H9 (cell line): ENCODE measurements around the gene PDE4B. TPM values are rescaled to one million over a fixed set of nuclear protein-coding genes. Genes with fewer than 3 reads are reported as not detected.
A peak's percentile ranks its signal among the peaks of the same experiment; 100 is the strongest.

Experiments
- DNase-seq: peaks from one replicate; pipeline ENCODE4 v3.0.0-alpha.2; 2017
- H2AFZ ChIP-seq: one replicate; pipeline ENCODE4 v1.6.1; 2013; ENCODE audit warnings: mild to moderate bottlenecking, low read length, control low read depth, moderate library complexity
- H2AK5ac ChIP-seq: 2 replicates; pipeline ENCODE4 v1.6.1; 2013; ENCODE audit warnings: low read length, control low read depth, mixed read lengths; ENCODE audit not compliant: insufficient read length
- H2BK120ac ChIP-seq: one replicate; pipeline ENCODE4 v1.6.1; 2013; ENCODE audit warnings: low read depth, mild to moderate bottlenecking, low read length, control low read depth, inconsistent platforms; ENCODE audit not compliant: poor library complexity, severe bottlenecking
- H2BK12ac ChIP-seq: 2 replicates; pipeline ENCODE4 v1.6.1; 2013; ENCODE audit warnings: low read length, control low read depth, mixed read lengths, low read depth; ENCODE audit not compliant: insufficient read length
- H2BK15ac ChIP-seq: 2 replicates; pipeline ENCODE4 v1.6.1; 2013; ENCODE audit warnings: low read depth, low read length, control low read depth
- H2BK20ac ChIP-seq: one replicate; pipeline ENCODE4 v1.6.1; 2013; ENCODE audit warnings: low read depth, mild to moderate bottlenecking, low read length, control low read depth, inconsistent platforms; ENCODE audit not compliant: poor library complexity, severe bottlenecking
- H2BK5ac ChIP-seq: 2 replicates; pipeline ENCODE4 v1.6.1; 2013; ENCODE audit warnings: low read length, control low read depth, mixed read lengths; ENCODE audit not compliant: insufficient read length
- H3K14ac ChIP-seq: 2 replicates; pipeline ENCODE4 v1.6.1; 2013; ENCODE audit warnings: low read length, control low read depth; ENCODE audit not compliant: insufficient read depth
- H3K18ac ChIP-seq: 2 replicates; pipeline ENCODE4 v1.6.1; 2013; ENCODE audit warnings: low read depth, mild to moderate bottlenecking, mixed read lengths, low read length, control low read depth; ENCODE audit not compliant: insufficient read length
- H3K23ac ChIP-seq: 2 replicates; pipeline ENCODE4 v1.6.1; 2013; ENCODE audit warnings: low read length, control low read depth, mixed read lengths, low read depth; ENCODE audit not compliant: insufficient read length
- H3K23me2 ChIP-seq: 2 replicates; pipeline ENCODE4 v1.6.1; 2013; ENCODE audit warnings: low read depth, mild to moderate bottlenecking, mixed read lengths, low read length, control low read depth; ENCODE audit not compliant: insufficient read length, poor library complexity, severe bottlenecking
- H3K27ac ChIP-seq: 2 replicates; pipeline ENCODE4 v1.5.1; 2013; ENCODE audit warnings: low read length, control low read depth, mixed read lengths, low read depth; ENCODE audit not compliant: insufficient read length
- H3K27me3 ChIP-seq: 2 replicates; pipeline ENCODE4 v1.6.1; 2013; ENCODE audit warnings: low read length, control low read depth, inconsistent platforms; ENCODE audit not compliant: insufficient read depth
- H3K4ac ChIP-seq: 2 replicates; pipeline ENCODE4 v1.6.1; 2013; ENCODE audit warnings: low read depth, mild to moderate bottlenecking, control low read depth, inconsistent platforms, low read length, moderate library complexity
- H3K4me1 ChIP-seq: 2 replicates; pipeline ENCODE4 v1.6.1; 2013; ENCODE audit warnings: low read length, control low read depth, inconsistent platforms; ENCODE audit not compliant: insufficient read depth
- H3K4me2 ChIP-seq: 2 replicates; pipeline ENCODE4 v1.6.1; 2013; ENCODE audit warnings: low read length, control low read depth, mixed read lengths; ENCODE audit not compliant: insufficient read length, insufficient read depth
- H3K56ac ChIP-seq: 2 replicates; pipeline ENCODE4 v1.6.1; 2013; ENCODE audit warnings: low read depth, mild to moderate bottlenecking, mixed read lengths, low read length, control low read depth; ENCODE audit not compliant: insufficient read length
- H3K79me1 ChIP-seq: 2 replicates; pipeline ENCODE4 v1.6.1; 2013; ENCODE audit warnings: low read depth, mild to moderate bottlenecking, moderate library complexity, low read length, control low read depth, inconsistent platforms; ENCODE audit not compliant: insufficient read depth, poor library complexity, severe bottlenecking
- H3K79me2 ChIP-seq: 2 replicates; pipeline ENCODE4 v1.6.1; 2013; ENCODE audit warnings: low read length, control low read depth, inconsistent platforms; ENCODE audit not compliant: insufficient read depth
- H3K9ac ChIP-seq: 2 replicates; pipeline ENCODE4 v1.6.1; 2013; ENCODE audit warnings: low read length, control low read depth, mixed read lengths; ENCODE audit not compliant: insufficient read length; ENCODE audit errors: extremely low read depth
- H3K9me3 ChIP-seq: one replicate; pipeline ENCODE4 v1.6.1; 2013; ENCODE audit warnings: low read depth, low read length, inconsistent platforms; ENCODE audit not compliant: control insufficient read depth
- H3T11ph ChIP-seq: one replicate; pipeline ENCODE4 v1.6.1; 2013; ENCODE audit warnings: mild to moderate bottlenecking, low read length, control low read depth, inconsistent platforms
- H4K20me1 ChIP-seq: one replicate; pipeline ENCODE4 v1.6.1; 2013; ENCODE audit not compliant: control insufficient read depth, insufficient read length, insufficient read depth
- H4K5ac ChIP-seq: 2 replicates; pipeline ENCODE4 v1.6.1; 2013; ENCODE audit warnings: low read depth, mild to moderate bottlenecking, mixed read lengths, low read length, control low read depth; ENCODE audit not compliant: insufficient read length
- H4K8ac ChIP-seq: replicated peaks from 2 replicates; pipeline ENCODE4 v1.6.1; 2013; ENCODE audit warnings: low read length, control low read depth, mixed read lengths, low read depth; ENCODE audit not compliant: insufficient read length
- H4K91ac ChIP-seq: 2 replicates; pipeline ENCODE4 v1.6.1; 2013; ENCODE audit warnings: low read depth, mild to moderate bottlenecking, moderate library complexity, mixed read lengths, low read length, control low read depth; ENCODE audit not compliant: insufficient read length
- H3K27ac Mint-ChIP-seq, 3 experiments: 2 replicates in 2 of 3; 3 replicates in 1 of 3; pipeline ENCODE4 v1.8.0; 2020 to 2021; ENCODE audit warnings: mixed read lengths in 3 of 3, mild to moderate bottlenecking in 1 of 3, moderate library complexity in 1 of 3
- H3K27me3 Mint-ChIP-seq: 2 replicates; pipeline ENCODE4 v1.8.0; 2021; ENCODE audit warnings: low read depth, mild to moderate bottlenecking, moderate library complexity, mixed read lengths
- H3K36me3 Mint-ChIP-seq, 3 experiments: 2 replicates in 2 of 3; 3 replicates in 1 of 3; pipeline ENCODE4 v1.8.0; 2020 to 2021; ENCODE audit warnings: low read depth in 3 of 3, mixed read lengths in 3 of 3; ENCODE audit not compliant: insufficient read depth in 1 of 3
- H3K4me1 Mint-ChIP-seq, 2 experiments: 2 replicates each; pipeline ENCODE4 v1.8.0; 2020; ENCODE audit warnings: mixed read lengths in 2 of 2
- H3K4me3 Mint-ChIP-seq, 2 experiments: 2 replicates in 1 of 2; 3 replicates in 1 of 2; pipeline ENCODE4 v1.8.0; 2020 to 2021; ENCODE audit warnings: mild to moderate bottlenecking in 2 of 2, mixed read lengths in 2 of 2, moderate library complexity in 1 of 2
- H3K9me3 Mint-ChIP-seq, 2 experiments: 2 replicates in 1 of 2; 3 replicates in 1 of 2; pipeline ENCODE4 v1.8.0; 2020; ENCODE audit warnings: mild to moderate bottlenecking in 2 of 2, mixed read lengths in 2 of 2, moderate library complexity in 1 of 2
- CTCF ChIP-seq: fragments of 200-600 bp; sonication (generic); conservative IDR thresholded peaks from 3 replicates; pipeline ENCODE4 v1.8.0; 2021; ENCODE audit warnings: antibody characterized with exemption, mild to moderate bottlenecking
- WGBS: extraction: QIAGEN DNeasy Blood & Tissue Kit; methylation state at CpG from one replicate; pipeline ENCODE4 v1.1.7; 2013; ENCODE audit warnings: missing lambda C conversion rate, low lambda C conversion rate, mixed read lengths; ENCODE audit not compliant: insufficient read length; ENCODE audit errors: extremely low coverage; 5-methylcytosine and 5-hydroxymethylcytosine counted together
- total RNA-seq: library from RNA; stranded (reverse); gene quantifications from 2 replicates; pipeline ENCODE4 v1.2.1, GENCODE V29; 2021

Gene PDE4B
- total RNA-seq, 1 experiment from 2014 or later = 19.8 TPM

GRCh38 chr1:66372522-66373101 is 579.9 kb downstream of the PDE4B start:
- H3K27ac Mint-ChIP-seq = peak overlapping the region in 1 of 3 experiments; percentile 65; a peak in 2 of 7 replicates
- Histone ChIP-seq H3K4me2 (no peak overlapping the region), H3K27me3 (no peaks in the 10 kb centered on the region), H3K79me1 (no peaks in the 10 kb centered on the region), H3K23ac (no peak overlapping the region), H4K20me1 (no peaks in the 10 kb centered on the region), H4K91ac (no peak overlapping the region), H4K8ac (no peak overlapping the region), H2BK15ac (no peak overlapping the region), H3K4ac (no peak overlapping the region), H2BK120ac (no peak overlapping the region), H3K79me2 (no peaks in the 10 kb centered on the region), H3K56ac (no peak overlapping the region), H3T11ph (no peak overlapping the region), H2BK12ac (no peak overlapping the region), H3K4me1 (no peaks in the 10 kb centered on the region), H3K14ac (no peak overlapping the region), H2BK20ac (no peak overlapping the region), H2BK5ac (no peak overlapping the region), H3K18ac (no peak overlapping the region), H4K5ac (no peak overlapping the region), H3K23me2 (no peaks in the 10 kb centered on the region), H3K9me3 (no peaks in the 10 kb centered on the region), H3K9ac (no peak overlapping the region), H2AFZ (no peak overlapping the region), H3K27ac (no peak overlapping the region), H2AK5ac (no peak overlapping the region)
- peaks cover 5 to 53% (median 11%) of the 10 kb centered on the region in 3 experiments; a peak in 5 of 7 replicates for H3K36me3 Mint-ChIP-seq
- no peaks in the 10 kb centered on the region for H3K9me3 Mint-ChIP-seq
- no peak for DNase-seq
- no peaks in the 10 kb centered on the region for H3K27me3 Mint-ChIP-seq
- WGBS = no CpG with 5 or more reads among the region's 6 CpGs
- peaks cover 2 to 6% of the 10 kb centered on the region in 2 experiments; a peak in 3 of 4 replicates for H3K4me1 Mint-ChIP-seq
- no peak for TF ChIP-seq CTCF
- no peak overlapping the region for H3K4me3 Mint-ChIP-seq
